Thoracic aorta (tissue), 2 donors: ENCODE results near the gene GTF2E1. TPM values are rescaled to one million over a fixed set of nuclear protein-coding genes. Genes with fewer than 3 reads are reported as not detected.
"Not testable (repeated sequence)": the region's sequence is repeated elsewhere in the genome, so short reads cannot be mapped to it uniquely, and the experiment has no call there.

Source experiments
- ATAC-seq: fragments of 150-250 bp; one replicate; pipeline ENCODE4 v1.8.0; 2017; ENCODE audit warnings: low read depth; ENCODE audit not compliant: insufficient number of reproducible peaks, low FRiP score
- DNase-seq: peaks from one replicate; pipeline ENCODE4 v3.0.0-alpha.2; 2020; ENCODE audit warnings: low spot score
- H3K27ac ChIP-seq, 2 donors: fragments of 200-600 bp; sonication (generic); 1 replicate in 1 of 2; 2 replicates in 1 of 2; pipeline ENCODE4 v1.5.1; 2016; ENCODE audit warnings: mild to moderate bottlenecking in 2 of 2, moderate library complexity in 2 of 2
- H3K27me3 ChIP-seq: fragments of 200-600 bp; sonication (generic); replicated peaks from 2 replicates; pipeline ENCODE4 v1.6.0; 2016; ENCODE audit warnings: mild to moderate bottlenecking; ENCODE audit not compliant: insufficient read depth
- H3K36me3 ChIP-seq: fragments of 200-600 bp; sonication (generic); one replicate; pipeline ENCODE4 v1.5.1; 2016
- H3K4me1 ChIP-seq, 2 donors: fragments of 200-600 bp; sonication (generic); 1 replicate in 1 of 2; 2 replicates in 1 of 2; pipeline versions ENCODE4 v1.5.1 to v1.6.0; 2016; ENCODE audit warnings: low read depth in 2 of 2, mild to moderate bottlenecking in 1 of 2; ENCODE audit not compliant: control insufficient read depth in 1 of 2
- H3K4me3 ChIP-seq: fragments of 200-600 bp; sonication (generic); 2 replicates; pipeline ENCODE4 v1.5.1; 2016; ENCODE audit warnings: mild to moderate bottlenecking
- H3K9me3 ChIP-seq: fragments of 200-600 bp; sonication (generic); 2 replicates; pipeline ENCODE4 v1.5.1; 2016
- total RNA-seq, 2 donors: library from RNA; depleted of rRNA; stranded (reverse); fragments of >200 nt; gene quantifications; one replicate each; pipeline versions ENCODE4 v1.1.0 to v1.2.3, GENCODE V29; 2016
- TF ChIP-seq, protein P1 (sequence below): fragments of 200-600 bp; sonication (generic); IDR thresholded peaks from one replicate; pipeline ENCODE4 v1.5.1; 2019; ENCODE audit warnings: antibody characterized with exemption

Gene GTF2E1
- total RNA-seq, 2 donors from 2014 or later, result 6.6 to 6.8 TPM

- H3K4me3 ChIP-seq, result no peak overlapping the region
- TF ChIP-seq, protein P1, sequence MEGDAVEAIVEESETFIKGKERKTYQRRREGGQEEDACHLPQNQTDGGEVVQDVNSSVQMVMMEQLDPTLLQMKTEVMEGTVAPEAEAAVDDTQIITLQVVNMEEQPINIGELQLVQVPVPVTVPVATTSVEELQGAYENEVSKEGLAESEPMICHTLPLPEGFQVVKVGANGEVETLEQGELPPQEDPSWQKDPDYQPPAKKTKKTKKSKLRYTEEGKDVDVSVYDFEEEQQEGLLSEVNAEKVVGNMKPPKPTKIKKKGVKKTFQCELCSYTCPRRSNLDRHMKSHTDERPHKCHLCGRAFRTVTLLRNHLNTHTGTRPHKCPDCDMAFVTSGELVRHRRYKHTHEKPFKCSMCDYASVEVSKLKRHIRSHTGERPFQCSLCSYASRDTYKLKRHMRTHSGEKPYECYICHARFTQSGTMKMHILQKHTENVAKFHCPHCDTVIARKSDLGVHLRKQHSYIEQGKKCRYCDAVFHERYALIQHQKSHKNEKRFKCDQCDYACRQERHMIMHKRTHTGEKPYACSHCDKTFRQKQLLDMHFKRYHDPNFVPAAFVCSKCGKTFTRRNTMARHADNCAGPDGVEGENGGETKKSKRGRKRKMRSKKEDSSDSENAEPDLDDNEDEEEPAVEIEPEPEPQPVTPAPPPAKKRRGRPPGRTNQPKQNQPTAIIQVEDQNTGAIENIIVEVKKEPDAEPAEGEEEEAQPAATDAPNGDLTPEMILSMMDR, result no peak
- no peak overlapping the region for H3K27ac ChIP-seq
- H3K9me3 ChIP-seq, result no peaks in the 10 kb centered on the region
- H3K4me1 ChIP-seq, result no peaks in the 10 kb centered on the region
- peaks cover 5% of the 10 kb centered on the region for H3K36me3 ChIP-seq
- H3K27me3 ChIP-seq, result no peaks in the 10 kb centered on the region
- ATAC-seq (no peak), DNase-seq (no peak)
Measured at GRCh38 chr3:120753810-120754209, 11.3 kb downstream of the GTF2E1 start.

GRCh38 chr3:120756061-120756460, 13.5 kb downstream of the GTF2E1 start:
- no peak for DNase-seq
- Histone ChIP-seq H3K4me3 (no peak overlapping the region), H3K36me3 (peaks cover 3% of the 10 kb centered on the region), H3K9me3 (no peaks in the 10 kb centered on the region), H3K27ac (no peak overlapping the region), H3K27me3 (no peaks in the 10 kb centered on the region), H3K4me1 (no peaks in the 10 kb centered on the region)
- ATAC-seq, result no peak
- TF ChIP-seq, protein P1, result no peak

DNA sequence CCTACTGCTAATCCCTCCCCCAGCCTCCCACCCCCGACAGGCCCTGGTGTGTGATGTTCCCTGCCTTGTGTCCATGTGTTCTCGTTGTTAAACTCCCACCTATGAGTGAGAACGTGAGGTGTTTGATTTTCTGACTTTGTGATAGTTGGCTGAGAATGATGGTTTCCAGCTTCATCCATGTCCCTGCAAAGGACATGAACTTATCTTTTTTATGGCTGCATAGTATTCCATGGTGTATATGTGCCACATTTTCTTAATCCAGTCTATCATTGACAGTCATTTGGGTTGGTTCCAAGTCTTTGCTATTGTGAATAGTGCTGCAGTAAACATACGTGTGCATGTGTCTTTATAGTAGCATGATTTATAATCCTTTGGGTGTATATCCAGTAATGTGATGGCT, 16.0 kb downstream of the GTF2E1 start:
- DNase-seq, ATAC-seq, H3K9me3 ChIP-seq, H3K4me1 ChIP-seq, H3K27me3 ChIP-seq, H3K36me3 ChIP-seq, H3K4me3 ChIP-seq, H3K27ac ChIP-seq: not testable (repeated sequence)

DNA sequence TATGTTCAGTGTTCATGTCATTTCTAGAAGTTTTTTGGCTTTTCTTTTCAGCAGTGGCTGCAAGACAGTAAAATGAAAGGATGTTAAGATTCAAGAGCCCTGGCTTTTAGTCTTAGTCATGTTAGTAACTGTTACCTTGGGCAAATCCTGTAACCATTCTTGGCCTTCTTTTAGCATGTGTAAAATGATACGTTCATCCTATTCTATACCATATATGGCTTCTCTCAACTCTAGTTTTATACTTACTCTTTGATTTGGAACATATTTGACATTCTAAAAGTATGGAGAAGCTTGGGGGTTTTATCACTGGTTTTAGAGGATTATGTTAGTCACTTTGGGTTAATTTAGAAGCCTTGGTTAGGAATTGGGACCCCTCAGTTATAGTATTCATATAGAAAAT, 20.1 kb downstream of the GTF2E1 start:
- no peak for DNase-seq
- Histone ChIP-seq H3K36me3 (no peaks in the 10 kb centered on the region), H3K4me3 (no peak overlapping the region), H3K9me3 (no peaks in the 10 kb centered on the region), H3K27ac (no peak overlapping the region), H3K27me3 (no peaks in the 10 kb centered on the region), H3K4me1 (peaks cover 0 to 3% of the 10 kb centered on the region in 2 donors)
- TF ChIP-seq, protein P1, result no peak
- no peak for ATAC-seq

- DNase-seq (no peak), ATAC-seq (no peak)
- H3K27ac ChIP-seq, result no peak overlapping the region
- H3K4me1 ChIP-seq, result peaks cover 0 to 3% of the 10 kb centered on the region in 2 donors
- H3K9me3 ChIP-seq, result no peaks in the 10 kb centered on the region
- no peak overlapping the region for H3K4me3 ChIP-seq
- no peaks in the 10 kb centered on the region for H3K27me3 ChIP-seq
- TF ChIP-seq, protein P1, result no peak
- H3K36me3 ChIP-seq, result no peaks in the 10 kb centered on the region
Measured at GRCh38 chr3:120763601-120764000, 21.1 kb downstream of the GTF2E1 start.

- Histone ChIP-seq H3K27ac (no peak overlapping the region), H3K4me3 (no peak overlapping the region), H3K36me3 (no peaks in the 10 kb centered on the region), H3K27me3 (no peaks in the 10 kb centered on the region), H3K9me3 (no peaks in the 10 kb centered on the region), H3K4me1 (peaks cover 0 to 3% of the 10 kb centered on the region in 2 donors)
- TF ChIP-seq, protein P1, result no peak
- ATAC-seq, result no peak
- DNase-seq, result no peak
Measured at GRCh38 chr3:120764206-120764605, 21.7 kb downstream of the GTF2E1 start.
